IMR-90 (cell line): ENCODE data around the gene CUX1. TPM values are rescaled to one million over a fixed set of nuclear protein-coding genes. Genes with fewer than 3 reads are reported as not detected.

Source experiments
- ATAC-seq: fragments of 200-7000 bp; cut with Tn5 transposase; 2 replicates; pipeline ENCODE4 v1.9.1; 2020; ENCODE audit warnings: low read depth, mild to moderate bottlenecking, moderate library complexity
- BruUV-seq: library from RNA; stranded (reverse); fragments of 400-500 nt; replicated peaks from 2 replicates; lab custom pipeline; 2021; lab: Mats Ljungman, UMichigan
- CTCF ChIA-PET: fragments of 300-600 bp; formaldehyde crosslinking; extraction: SDS; loops from one replicate; lab custom pipeline; 2021; ENCODE audit warnings: antibody characterized with exemption; lab: Yijun Ruan, JAX
- POLR2A ChIA-PET: fragments of 300-600 bp; sonication (Branson Sonifier 250); formaldehyde crosslinking; loops from one replicate; lab custom pipeline; 2022; ENCODE audit warnings: antibody characterized with exemption; ENCODE audit not compliant: unreplicated experiment; lab: Charles Lee
- DNase-seq: peaks from one replicate; pipeline ENCODE4 v3.0.0; 2013
- H2AFZ ChIP-seq: replicated peaks from 2 replicates; pipeline ENCODE3; 2013; ENCODE audit warnings: low read length, mild to moderate bottlenecking; ENCODE audit not compliant: poor library complexity
- H2AK5ac ChIP-seq: 2 replicates; pipeline ENCODE4 v1.6.1; 2013; ENCODE audit warnings: low read depth, low read length, inconsistent platforms
- H2AK9ac ChIP-seq: replicated peaks from 2 replicates; pipeline ENCODE3; 2013; ENCODE audit warnings: mild to moderate bottlenecking, low read depth, low read length, moderate library complexity; ENCODE audit not compliant: poor library complexity
- H2BK120ac ChIP-seq: 2 replicates; pipeline ENCODE4 v1.6.1; 2013; ENCODE audit warnings: low read depth, low read length, inconsistent platforms
- H2BK15ac ChIP-seq: 3 replicates; pipeline ENCODE4 v1.6.1; 2013; ENCODE audit warnings: low read depth, low read length, inconsistent platforms
- H2BK20ac ChIP-seq: 2 replicates; pipeline ENCODE4 v1.6.1; 2013; ENCODE audit warnings: low read depth, mild to moderate bottlenecking, inconsistent platforms, low read length, moderate library complexity
- H2BK5ac ChIP-seq: 2 replicates; pipeline ENCODE4 v1.6.1; 2013; ENCODE audit warnings: mild to moderate bottlenecking, low read depth, low read length, inconsistent platforms; ENCODE audit not compliant: poor library complexity, severe bottlenecking
- H3K14ac ChIP-seq: replicated peaks from 2 replicates; pipeline ENCODE4 v1.6.1; 2013; ENCODE audit warnings: low read depth, low read length, inconsistent platforms
- H3K18ac ChIP-seq: 2 replicates; pipeline ENCODE4 v1.6.1; 2013; ENCODE audit warnings: low read depth, low read length, control low read depth
- H3K23ac ChIP-seq: 2 replicates; pipeline ENCODE4 v1.6.1; 2013; ENCODE audit warnings: low read depth, low read length, inconsistent platforms
- H3K27ac ChIP-seq: 2 replicates; pipeline ENCODE4 v1.5.1; 2013; ENCODE audit warnings: mild to moderate bottlenecking, control low read depth, low read length; ENCODE audit not compliant: insufficient read depth
- H3K27me3 ChIP-seq: 2 replicates; pipeline ENCODE4 v1.6.1; 2013; ENCODE audit warnings: low read length; ENCODE audit not compliant: control insufficient read depth, insufficient read depth
- H3K36me3 ChIP-seq: 2 replicates; pipeline ENCODE4 v1.6.1; 2013; ENCODE audit warnings: low read length, mixed read lengths; ENCODE audit not compliant: control insufficient read depth, insufficient read depth
- H3K4ac ChIP-seq: 2 replicates; pipeline ENCODE4 v1.6.1; 2013; ENCODE audit warnings: low read depth, low read length, inconsistent platforms
- H3K4me1 ChIP-seq: 2 replicates; pipeline ENCODE4 v1.6.1; 2013; ENCODE audit warnings: low read length, mixed read lengths; ENCODE audit not compliant: control insufficient read depth, insufficient read depth
- H3K4me2 ChIP-seq: 2 replicates; pipeline ENCODE4 v1.6.1; 2013; ENCODE audit warnings: low read depth, mild to moderate bottlenecking, control low read depth, low read length, moderate library complexity
- H3K4me3 ChIP-seq: 2 replicates; pipeline ENCODE4 v1.5.1; 2013; ENCODE audit warnings: low read depth, mild to moderate bottlenecking, control low read depth, low read length, moderate library complexity; ENCODE audit not compliant: insufficient read depth
- H3K56ac ChIP-seq: 2 replicates; pipeline ENCODE4 v1.6.1; 2013; ENCODE audit warnings: low read length, inconsistent platforms; ENCODE audit not compliant: insufficient read depth; ENCODE audit errors: extremely low read depth
- H3K79me1 ChIP-seq, 2 experiments: 2 replicates each; pipeline ENCODE4 v1.6.1; 2013; ENCODE audit warnings: low read length in 2 of 2, inconsistent platforms in 1 of 2, low read depth in 1 of 2
- H3K9ac ChIP-seq: 2 replicates; pipeline ENCODE4 v1.6.1; 2013; ENCODE audit warnings: low read depth, low read length, control low read depth
- H3K9me1 ChIP-seq: 2 replicates; pipeline ENCODE4 v1.6.1; 2013; ENCODE audit warnings: low read length, inconsistent platforms; ENCODE audit not compliant: insufficient read depth
- H3K9me3 ChIP-seq: 2 replicates; pipeline ENCODE4 v1.6.1; 2013; ENCODE audit warnings: low read length; ENCODE audit not compliant: control insufficient read depth, insufficient read depth
- H4K20me1 ChIP-seq: 2 replicates; pipeline ENCODE4 v1.6.1; 2013; ENCODE audit warnings: low read length, inconsistent platforms; ENCODE audit not compliant: insufficient read depth
- H4K5ac ChIP-seq: 2 replicates; pipeline ENCODE4 v1.6.1; 2013; ENCODE audit warnings: mild to moderate bottlenecking, low read depth, low read length, control low read depth
- H4K8ac ChIP-seq, 2 experiments: 2 replicates each; pipeline ENCODE4 v1.6.1; 2013; ENCODE audit warnings: low read depth in 2 of 2, low read length in 2 of 2, control low read depth in 1 of 2, inconsistent platforms in 1 of 2
- H4K91ac ChIP-seq: 2 replicates; pipeline ENCODE4 v1.6.1; 2013; ENCODE audit warnings: low read depth, low read length, inconsistent platforms; ENCODE audit not compliant: insufficient read depth
- CEBPB ChIP-seq: IDR thresholded peaks from 2 replicates; pipeline ENCODE4 v1.6.1; 2012; ENCODE audit warnings: low read depth, low read length, improper control_type of control experiment
- CTCF ChIP-seq: conservative IDR thresholded peaks from 2 replicates; pipeline ENCODE4 v1.5.1; 2012; ENCODE audit warnings: mild to moderate bottlenecking, low read depth, low read length, improper control_type of control experiment
- ELK1 ChIP-seq: fragments of 150-350 bp; IDR thresholded peaks from 2 replicates; pipeline ENCODE4 v1.6.1; 2016; ENCODE audit warnings: low read depth, mild to moderate bottlenecking, low read length, moderate library complexity, borderline replicate concordance
- FOS ChIP-seq: fragments of 150-350 bp; IDR thresholded peaks from 2 replicates; pipeline ENCODE4 v1.6.1; 2016; ENCODE audit warnings: low read depth, low read length
- MAFK ChIP-seq: IDR thresholded peaks from 2 replicates; pipeline ENCODE4 v1.6.1; 2012; ENCODE audit warnings: low read depth, low read length, improper control_type of control experiment
- MAZ ChIP-seq: IDR thresholded peaks from 2 replicates; pipeline ENCODE4 v1.6.1; 2012; ENCODE audit warnings: low read depth, mild to moderate bottlenecking, low read length, improper control_type of control experiment, moderate library complexity, borderline replicate concordance
- NFE2L2 ChIP-seq: fragments of 150-350 bp; IDR thresholded peaks from 2 replicates; pipeline ENCODE4 v1.6.1; 2016; ENCODE audit warnings: low read depth, mild to moderate bottlenecking, low read length
- POLR2A ChIP-seq: IDR thresholded peaks from 2 replicates; pipeline ENCODE4 v1.6.1; 2012; ENCODE audit warnings: mild to moderate bottlenecking, low read depth, low read length
- RCOR1 ChIP-seq: IDR thresholded peaks from 2 replicates; pipeline ENCODE4 v1.6.1; 2012; ENCODE audit warnings: mild to moderate bottlenecking, low read length, improper control_type of control experiment; ENCODE audit not compliant: insufficient replicate concordance
- WGBS, 2 experiments: methylation state at CpG; one replicate each; pipeline versions ENCODE4 v1.1.5 to v1.1.7; 2013; ENCODE audit warnings: missing lambda C conversion rate in 2 of 2; ENCODE audit not compliant: insufficient read length in 1 of 2; ENCODE audit errors: extremely low coverage in 2 of 2; 5-methylcytosine and 5-hydroxymethylcytosine counted together
- dilution Hi-C: fragments of 300-500 bp; cut with HindIII; formaldehyde crosslinking; loops from one replicate; pipeline ENCODE4 v1.14.3; 2018; ENCODE audit warnings: low sequenced_read_pairs; ENCODE audit not compliant: unreplicated experiment
- in situ Hi-C: fragments of 300-500 bp; cut with MboI; formaldehyde crosslinking; loops from 3 replicates; pipeline ENCODE4 v1.14.3; 2019; ENCODE audit warnings: low sequenced_read_pairs, inconsistent platforms, mixed read lengths
- intact Hi-C: fragments of 100-400 bp; cut with micrococcal nuclease; formaldehyde crosslinking; loops from 2 replicates; pipeline ENCODE4 v1.10.0; 2022
- polyA plus RNA-seq, 3 experiments: library from polyadenylated mRNA; depleted of rRNA; stranded (reverse); fragments of >200 nt; gene quantifications; 2 replicates each; pipeline ENCODE4 v1.2.3, GENCODE V29; 2012; ENCODE audit warnings: low replicate concordance in 1 of 3
- total RNA-seq: library from RNA; depleted of rRNA; stranded (reverse); fragments of >200 nt; gene quantifications from 2 replicates; pipeline ENCODE4 v1.2.3, GENCODE V29; 2012
- TF ChIP-seq, protein P1 (sequence below): fragments of 150-350 bp; IDR thresholded peaks from 2 replicates; pipeline ENCODE4 v1.6.1; 2017; ENCODE audit warnings: mild to moderate bottlenecking, antibody characterized with exemption, low read length, low read depth

Gene CUX1
- total and polyA plus RNA-seq, 2 of the 4 experiments (the other 2 are of a cell fraction), result 19.7 to 46.4 TPM

DNA sequence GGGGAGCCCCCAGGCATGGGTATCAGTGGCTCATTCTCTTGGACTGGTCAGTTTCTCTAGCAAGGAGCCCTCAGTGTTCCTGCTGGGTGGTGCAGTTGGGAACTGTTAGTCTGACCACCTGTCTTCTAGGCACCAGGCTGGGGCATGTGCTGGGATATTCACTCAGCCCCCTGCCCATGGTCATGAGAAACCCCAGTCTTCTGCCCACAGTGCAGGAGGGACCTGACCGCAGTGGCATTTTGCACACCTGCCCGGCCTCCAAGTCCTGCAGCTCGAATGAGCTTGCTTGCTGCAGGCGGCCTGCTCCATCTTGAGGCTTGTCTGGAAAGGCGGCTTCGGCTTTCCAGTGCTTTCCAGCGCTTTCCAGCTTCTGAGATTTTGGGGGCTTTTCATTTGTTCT, 36.3 kb downstream of the CUX1 start:
- DNase-seq, result no peak
- H2BK15ac ChIP-seq, result no peak overlapping the region

More for the DNA sequence above, 36.3 kb downstream of the CUX1 start:
- CTCF ChIA-PET, result no interaction called here
- no peak overlapping the region for H4K5ac ChIP-seq
- peaks cover 4% of the 10 kb centered on the region; the same call in 1 of the 2 replicates for H3K9me1 ChIP-seq
- 100% methylated on average over 3 of the region's 7 CpGs; no CpG with 5 or more reads in 1 of the 2 experiments for WGBS, 2 experiments
- no peak overlapping the region for H3K4ac ChIP-seq
- no peak overlapping the region for H3K23ac ChIP-seq
- H3K79me1 ChIP-seq, result peaks cover 39 to 92% of the 10 kb centered on the region in 2 experiments
- H3K4me1 ChIP-seq, result peaks cover 7% of the 10 kb centered on the region
- H3K4me3 ChIP-seq, result no peak overlapping the region
- no peaks in the 10 kb centered on the region for H3K36me3 ChIP-seq
- no peak overlapping the region for H3K4me2 ChIP-seq
- no peak overlapping the region for H2AK9ac ChIP-seq
- dilution Hi-C loops, result no loop called here
- no peak overlapping the region for H2AK5ac ChIP-seq
- in situ Hi-C loops, result no loop called here
- ATAC-seq, result no peak
- H2BK5ac ChIP-seq, result no peak overlapping the region
- BruUV-seq, result no TSS peak
- no peak overlapping the region for H3K14ac ChIP-seq
- no peak overlapping the region for H4K8ac ChIP-seq
- H3K18ac ChIP-seq, result no peak overlapping the region
- H2BK20ac ChIP-seq, result no peak overlapping the region
- peaks cover 74% of the 10 kb centered on the region for H4K20me1 ChIP-seq
- no peak overlapping the region for H2BK120ac ChIP-seq
- POLR2A ChIA-PET, result no interaction called here
- no peak overlapping the region for H3K56ac ChIP-seq
- H2AFZ ChIP-seq, result no peak overlapping the region
- no peak for TF ChIP-seq MAZ
- TF ChIP-seq MAFK, result no peak
- no peak for TF ChIP-seq RCOR1
- no peak for TF ChIP-seq CTCF
- no peak for TF ChIP-seq FOS
- no peak for TF ChIP-seq POLR2A
- TF ChIP-seq CEBPB, result no peak
- TF ChIP-seq, protein P1, sequence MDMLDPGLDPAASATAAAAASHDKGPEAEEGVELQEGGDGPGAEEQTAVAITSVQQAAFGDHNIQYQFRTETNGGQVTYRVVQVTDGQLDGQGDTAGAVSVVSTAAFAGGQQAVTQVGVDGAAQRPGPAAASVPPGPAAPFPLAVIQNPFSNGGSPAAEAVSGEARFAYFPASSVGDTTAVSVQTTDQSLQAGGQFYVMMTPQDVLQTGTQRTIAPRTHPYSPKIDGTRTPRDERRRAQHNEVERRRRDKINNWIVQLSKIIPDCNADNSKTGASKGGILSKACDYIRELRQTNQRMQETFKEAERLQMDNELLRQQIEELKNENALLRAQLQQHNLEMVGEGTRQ, result no peak
- TF ChIP-seq ELK1, result no peak
- TF ChIP-seq NFE2L2, result no peak
- no peak overlapping the region for H3K27ac ChIP-seq
- H4K91ac ChIP-seq, result no peak overlapping the region
- no peaks in the 10 kb centered on the region for H3K27me3 ChIP-seq
- H3K9me3 ChIP-seq, result no peaks in the 10 kb centered on the region
- intact Hi-C loops, result no loop called here
- H3K9ac ChIP-seq, result no peak overlapping the region
